Measurements from ENCODE around the gene MRPS12.

DNA sequence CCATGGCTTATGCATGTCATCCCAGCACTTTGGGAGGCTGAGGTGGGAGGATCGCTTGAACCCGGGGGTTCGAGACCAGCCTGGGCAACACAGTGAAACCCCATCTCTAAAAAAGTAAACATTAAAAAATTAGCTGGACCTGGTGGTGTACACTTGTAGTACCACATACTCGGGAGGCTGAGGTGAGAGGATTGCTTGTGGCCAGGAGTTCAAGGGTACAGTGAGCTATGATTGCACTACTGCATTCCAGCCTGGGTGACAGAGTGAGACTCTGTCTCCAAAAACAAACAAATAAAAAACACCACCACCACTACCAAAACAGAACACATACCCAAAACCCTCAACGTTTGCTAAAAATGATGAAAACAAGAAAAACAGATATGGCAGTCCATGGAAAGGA lies 28.9 kb downstream of the MRPS12 start:
- TF ChIP-seq, protein P1, sequence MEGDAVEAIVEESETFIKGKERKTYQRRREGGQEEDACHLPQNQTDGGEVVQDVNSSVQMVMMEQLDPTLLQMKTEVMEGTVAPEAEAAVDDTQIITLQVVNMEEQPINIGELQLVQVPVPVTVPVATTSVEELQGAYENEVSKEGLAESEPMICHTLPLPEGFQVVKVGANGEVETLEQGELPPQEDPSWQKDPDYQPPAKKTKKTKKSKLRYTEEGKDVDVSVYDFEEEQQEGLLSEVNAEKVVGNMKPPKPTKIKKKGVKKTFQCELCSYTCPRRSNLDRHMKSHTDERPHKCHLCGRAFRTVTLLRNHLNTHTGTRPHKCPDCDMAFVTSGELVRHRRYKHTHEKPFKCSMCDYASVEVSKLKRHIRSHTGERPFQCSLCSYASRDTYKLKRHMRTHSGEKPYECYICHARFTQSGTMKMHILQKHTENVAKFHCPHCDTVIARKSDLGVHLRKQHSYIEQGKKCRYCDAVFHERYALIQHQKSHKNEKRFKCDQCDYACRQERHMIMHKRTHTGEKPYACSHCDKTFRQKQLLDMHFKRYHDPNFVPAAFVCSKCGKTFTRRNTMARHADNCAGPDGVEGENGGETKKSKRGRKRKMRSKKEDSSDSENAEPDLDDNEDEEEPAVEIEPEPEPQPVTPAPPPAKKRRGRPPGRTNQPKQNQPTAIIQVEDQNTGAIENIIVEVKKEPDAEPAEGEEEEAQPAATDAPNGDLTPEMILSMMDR (IDR thresholded peaks at IDR 0.05 in 8 of 11, conservative IDR thresholded peaks at IDR 0.05 in 3 of 11), result no peak
- TF ChIP-seq POLR2A (IDR thresholded peaks at IDR 0.05), result no peak

Measured in spleen (tissue), 7 donors.